ENCODE measurements around the gene WDR93.

Gene WDR93

GRCh38 chr15:89693091-89693490, 2.5 kb downstream of the WDR93 start:
- DNase-seq: no peak

DNA sequence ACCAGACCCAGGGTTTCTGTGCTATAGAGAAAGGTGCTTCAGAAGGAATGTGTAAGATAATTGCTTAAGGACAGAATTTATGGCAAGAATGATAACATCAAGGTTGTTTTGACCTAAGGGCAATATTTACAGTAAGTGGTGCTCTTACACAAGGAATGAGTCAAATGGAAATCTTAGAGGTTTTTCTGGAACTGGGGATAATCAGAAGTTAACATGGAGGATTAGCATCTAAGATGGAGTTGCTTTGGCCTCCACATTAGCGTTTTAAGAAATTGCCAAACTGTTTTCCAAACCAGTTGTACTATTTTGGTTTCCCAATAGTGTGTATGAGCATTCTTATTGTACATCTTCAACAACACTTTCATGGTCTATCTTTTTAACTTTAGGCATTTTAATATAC, 3.1 kb downstream of the WDR93 start:
- DNase-seq: no peak

DNA sequence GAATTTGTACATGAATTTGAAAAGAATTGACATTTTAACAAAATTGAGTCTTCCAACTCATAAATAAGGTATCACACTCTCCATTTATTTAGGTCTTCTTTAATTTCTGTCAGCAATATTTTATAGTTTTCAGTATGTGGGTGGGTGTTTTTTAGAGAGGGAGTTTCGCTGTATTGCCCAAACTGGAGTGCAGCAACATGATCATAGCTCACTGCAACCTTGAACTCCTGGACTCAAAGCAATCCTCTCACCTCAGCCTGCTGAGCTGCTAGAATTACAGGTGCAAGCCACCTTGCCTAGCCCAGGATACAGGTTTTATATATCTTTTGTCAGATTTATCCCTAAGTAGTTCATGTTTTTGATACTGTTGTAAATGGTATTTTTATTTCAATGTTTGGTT, 4.6 kb downstream of the WDR93 start:
- no peak for DNase-seq

- DNase-seq: no peak
Observed at GRCh38 chr15:89704411-89704810, 13.8 kb downstream of the WDR93 start.

- no peak for DNase-seq
Observed at GRCh38 chr15:89707577-89707976, 17.0 kb downstream of the WDR93 start.

GRCh38 chr15:89714775-89715174, 24.2 kb downstream of the WDR93 start:
- no peak for DNase-seq

DNA sequence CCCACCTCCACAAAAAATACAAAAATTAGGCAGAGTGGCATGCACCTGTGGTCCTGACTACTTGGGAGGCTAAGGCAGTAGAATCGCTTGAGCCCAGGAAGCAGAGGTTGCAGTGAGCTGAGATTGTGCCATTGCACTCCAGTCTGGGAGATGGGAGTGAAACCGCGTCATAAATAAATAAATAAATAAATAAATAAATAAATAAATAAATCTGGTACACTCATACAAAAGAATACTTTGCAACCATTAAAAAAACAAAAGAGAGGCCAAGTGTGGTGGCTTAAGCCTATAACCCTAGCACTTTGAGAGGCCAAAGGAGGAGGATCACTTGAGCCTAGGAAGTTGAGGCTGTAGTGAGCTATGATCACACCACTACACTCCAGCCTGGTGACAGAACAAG, 32.4 kb downstream of the WDR93 start:
- DNase-seq: no peak

DNA sequence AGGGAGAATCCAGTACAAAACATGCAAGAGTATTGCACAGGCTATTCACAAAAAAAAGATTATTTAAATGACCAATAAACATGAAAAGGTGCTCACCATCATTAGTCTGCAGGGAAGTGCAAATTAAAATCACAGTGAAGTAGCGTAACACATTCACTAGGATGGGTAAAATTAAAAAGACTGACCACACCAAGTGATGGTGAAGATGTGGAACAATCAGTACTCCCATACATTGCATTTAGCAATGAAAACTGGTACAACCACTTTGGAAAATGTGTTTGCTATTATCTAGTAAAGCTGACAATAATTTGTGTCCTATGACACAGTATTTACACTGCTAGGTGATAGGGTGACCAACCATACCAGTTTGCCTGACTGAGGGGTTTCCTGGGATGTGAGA, 34.0 kb downstream of the WDR93 start:
- no peak for DNase-seq

DNA sequence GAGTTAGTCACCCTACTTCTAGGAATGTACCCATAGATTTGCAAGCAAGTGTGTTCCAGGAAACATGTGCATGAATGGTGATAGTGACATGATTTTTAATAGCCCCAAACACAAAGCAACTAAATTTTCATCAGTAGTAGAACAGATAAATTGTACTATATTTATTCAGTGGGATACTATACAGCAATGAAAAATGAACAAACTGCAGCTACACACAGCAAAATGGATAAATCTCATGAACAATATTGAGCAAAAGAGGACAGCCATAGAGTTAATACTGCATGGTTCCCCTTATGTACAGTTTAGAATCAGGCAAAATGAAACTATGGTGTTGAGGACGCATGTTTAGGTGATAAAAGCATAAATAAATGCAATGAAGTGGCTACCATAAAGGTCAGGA, 34.5 kb downstream of the WDR93 start:
- no peak for DNase-seq

- DNase-seq: no peak
Observed at GRCh38 chr15:89728254-89728653, 37.6 kb downstream of the WDR93 start.

- DNase-seq: no peak
Observed at GRCh38 chr15:89731275-89731674, 40.7 kb downstream of the WDR93 start.

DNA sequence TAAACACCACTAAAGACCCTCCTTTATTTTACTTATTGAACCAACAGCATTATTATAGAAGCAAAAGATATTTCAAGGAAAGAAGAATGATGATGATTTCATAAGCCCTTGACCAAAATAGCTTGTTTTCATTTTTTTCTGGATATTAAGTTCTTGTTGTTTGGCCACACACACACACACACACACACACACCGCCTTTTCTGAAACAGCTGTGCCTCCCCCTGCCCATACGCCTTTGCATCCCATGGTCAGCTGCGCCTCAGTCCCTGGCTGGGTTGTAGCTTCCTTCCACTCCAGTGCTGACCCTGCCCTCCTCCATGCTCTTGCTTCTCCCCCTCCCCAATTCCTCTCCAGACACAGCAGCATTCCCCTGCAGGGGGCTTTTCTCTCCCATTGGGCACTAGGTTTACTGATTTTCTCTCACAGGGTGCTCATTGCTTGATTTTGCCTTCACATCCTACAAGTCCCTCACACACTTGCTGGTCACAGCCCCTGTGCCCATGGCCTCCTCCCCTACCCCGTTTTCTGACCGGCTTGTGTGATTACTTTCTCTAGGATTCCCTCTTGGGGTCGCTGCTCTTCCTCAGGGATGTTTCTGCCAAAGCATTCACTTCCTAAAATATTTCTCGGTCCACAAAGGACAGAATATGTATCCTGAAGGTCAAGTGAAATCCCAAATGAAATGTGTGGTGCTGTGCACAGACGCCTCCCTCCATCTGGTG, 42.0 kb downstream of the WDR93 start:
- DNase-seq: no peak

- DNase-seq: no peak
Observed at GRCh38 chr15:89735773-89736172, 45.2 kb downstream of the WDR93 start.

GRCh38 chr15:89740137-89740536, 49.5 kb downstream of the WDR93 start:
- DNase-seq: peak; percentile 30

- no peak for DNase-seq
Observed at GRCh38 chr15:89743011-89743410, 52.4 kb downstream of the WDR93 start.

GRCh38 chr15:89743594-89743993, 53.0 kb downstream of the WDR93 start:
- no peak for DNase-seq

- DNase-seq: no peak
Observed at GRCh38 chr15:89745131-89745530, 54.5 kb downstream of the WDR93 start.

DNA sequence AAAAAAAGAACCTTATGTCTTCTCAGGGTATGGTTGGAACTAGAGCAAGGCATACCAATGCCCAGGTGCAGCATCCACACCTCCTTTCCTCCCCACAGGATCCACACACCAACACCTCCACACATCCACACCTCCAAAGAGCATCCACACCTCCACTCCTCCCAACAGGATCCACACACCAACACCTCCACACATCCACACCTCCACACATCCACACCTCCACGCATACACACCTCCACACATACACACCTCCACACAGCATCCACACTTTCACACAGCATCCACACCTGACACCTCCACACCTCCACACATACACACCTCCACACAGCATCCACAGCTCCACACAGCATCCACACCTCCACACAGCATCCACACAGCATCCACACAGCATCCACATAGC, 55.2 kb downstream of the WDR93 start:
- no peak for DNase-seq

DNA sequence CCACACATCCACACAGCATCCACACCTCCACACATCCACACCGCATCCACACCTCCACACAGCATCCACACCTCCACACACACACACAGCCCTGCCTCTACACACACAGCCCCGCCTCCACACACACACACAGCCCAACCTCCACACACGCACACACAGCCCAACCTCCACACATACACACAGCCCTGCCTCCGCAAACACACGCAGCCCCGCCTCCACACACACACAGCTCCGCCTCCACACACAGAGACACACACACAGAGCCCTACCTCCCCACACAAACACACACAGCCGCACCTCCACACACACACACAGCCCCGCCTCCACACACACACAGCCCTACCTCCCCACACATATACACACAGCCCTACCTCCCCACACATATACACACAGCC, 55.8 kb downstream of the WDR93 start:
- DNase-seq: no peak

DNA sequence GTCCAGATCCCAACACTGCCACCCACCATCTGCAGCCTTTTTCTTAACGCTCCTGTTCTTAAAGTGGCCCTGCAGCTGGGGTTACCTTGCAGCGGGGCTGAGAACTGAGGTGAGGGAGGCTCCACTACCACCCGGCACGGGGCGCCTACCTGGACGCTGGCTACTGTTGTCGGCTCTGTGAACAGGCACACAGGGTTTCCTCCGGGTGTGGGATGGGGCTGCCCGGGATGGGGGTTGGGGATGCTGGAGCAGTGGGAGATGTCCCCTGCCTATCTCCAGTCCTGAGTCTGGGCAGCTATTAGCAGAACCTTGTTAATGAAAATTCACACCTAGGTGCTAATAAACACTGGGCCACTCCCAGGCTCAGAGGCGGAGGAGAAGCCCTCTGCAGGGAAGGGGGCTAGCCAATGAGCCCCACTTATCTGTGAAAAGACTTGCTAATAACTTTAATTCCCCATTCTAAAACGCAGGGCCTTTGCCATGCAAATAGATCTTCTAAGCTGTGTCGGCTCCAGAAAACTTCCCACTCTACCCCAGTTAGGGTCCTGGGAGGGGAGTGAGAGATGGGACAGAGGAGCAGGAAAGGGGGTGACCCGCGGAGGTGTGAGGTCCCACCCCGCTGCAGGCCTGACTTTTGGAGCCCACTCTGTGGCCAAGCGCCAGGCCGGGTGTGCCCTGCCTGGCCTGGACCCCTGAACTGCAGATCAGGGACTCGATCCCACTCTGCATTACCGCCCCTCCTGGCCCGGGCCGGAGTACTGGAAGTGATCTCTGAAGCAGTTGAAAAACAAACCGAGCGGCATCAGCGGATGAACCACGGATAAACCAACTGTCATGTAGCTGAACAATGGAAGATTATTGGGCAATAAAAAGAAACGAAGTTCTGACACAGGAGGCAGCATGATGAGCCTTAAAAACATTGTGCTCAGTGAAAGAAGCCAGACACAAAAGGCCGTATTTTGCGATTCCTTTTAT, 57.4 kb downstream of the WDR93 start:
- no peak for DNase-seq

GRCh38 chr15:89749054-89749453, 58.4 kb downstream of the WDR93 start:
- no peak for DNase-seq

DNA sequence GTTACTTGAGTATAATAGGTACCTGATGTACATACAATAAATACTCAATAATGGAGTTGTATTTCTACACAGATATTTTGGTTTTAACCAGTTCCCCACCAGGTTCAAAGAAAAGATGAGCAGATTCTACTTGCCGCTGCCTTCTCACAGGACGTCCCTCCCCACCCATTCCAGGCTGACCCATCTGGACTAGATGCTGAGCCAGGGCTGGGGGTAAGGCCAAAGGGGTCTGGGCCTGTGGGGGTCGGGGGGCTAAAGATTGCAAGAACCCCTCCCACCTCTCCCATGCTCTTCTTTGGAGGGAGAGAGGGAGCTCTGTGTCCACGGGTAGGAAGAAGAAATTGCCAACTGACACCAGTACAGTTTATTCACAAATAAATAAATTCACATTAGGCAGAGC, 58.9 kb downstream of the WDR93 start:
- DNase-seq: no peak

DNA sequence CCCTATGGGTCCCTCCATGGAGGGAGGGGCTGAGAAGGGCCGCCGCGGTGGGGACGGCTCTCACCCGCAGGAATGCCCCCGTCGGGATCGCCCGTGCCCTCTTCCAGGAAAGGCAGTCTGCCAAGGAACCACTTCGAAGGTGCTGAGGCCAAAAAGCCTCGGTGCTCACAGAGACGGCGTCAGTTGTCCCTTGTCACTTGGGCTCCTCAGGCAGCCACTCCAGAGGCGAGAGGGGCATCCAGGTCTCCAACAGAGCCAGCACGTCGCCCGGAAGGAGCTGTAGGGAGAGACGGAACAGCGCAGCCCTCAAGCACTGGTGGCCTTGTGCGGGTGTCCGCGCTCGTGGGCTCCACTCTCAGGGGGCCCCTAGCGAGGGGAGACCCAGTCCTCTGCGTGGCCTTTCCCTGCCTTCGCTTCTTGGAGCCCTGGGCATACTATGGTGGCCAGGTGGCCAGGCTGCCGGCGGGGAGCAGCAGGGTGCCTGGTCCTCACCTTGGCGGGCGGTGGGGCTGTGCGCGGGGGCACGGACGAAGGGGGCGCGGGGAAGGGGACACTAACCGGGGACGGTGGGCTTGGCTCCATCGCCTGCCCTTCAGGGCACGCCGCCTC, 59.4 kb downstream of the WDR93 start:
- peak; percentile 12 for DNase-seq
